ENCODE data around the gene GABRG3. TPM values are rescaled to one million over a fixed set of nuclear protein-coding genes. Genes with fewer than 3 reads are reported as not detected.

GABRG3 gene
- total and polyA plus RNA-seq, 2 of the 4 experiments (the other 2 are of a cell fraction): not detected

DNA sequence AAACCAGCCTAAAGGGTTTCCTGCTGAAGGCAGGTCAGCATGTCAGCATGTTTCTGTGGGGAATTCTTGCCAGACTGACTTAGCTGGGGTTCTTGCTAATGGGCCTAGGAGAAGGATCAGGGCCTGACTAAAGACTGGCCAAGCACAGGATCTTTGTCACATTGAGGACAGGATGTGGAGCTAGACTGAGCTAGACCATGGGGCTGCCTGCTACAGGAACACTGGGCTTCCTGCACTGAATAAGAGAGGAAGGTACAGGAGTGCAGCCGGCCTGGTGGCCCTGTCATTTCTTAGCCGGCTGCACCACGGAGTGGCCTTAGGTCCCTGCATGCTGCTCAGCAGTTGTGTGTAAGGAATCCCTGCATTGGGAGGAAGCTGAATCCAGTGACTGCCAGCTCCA is 68.2 kb downstream of the GABRG3 start:
- Histone ChIP-seq H3K27ac (ENCODE audit: insufficient read depth, low read length) (no peak overlapping the region), H3K27me3 (ENCODE audit: control insufficient read depth, insufficient read depth, low read length) (no peaks in the 10 kb centered on the region), H2BK5ac (ENCODE audit: low read depth, low read length, poor library complexity, severe bottlenecking) (no peak overlapping the region), H3K23ac (ENCODE audit: low read depth, low read length) (no peak overlapping the region), H3K56ac (ENCODE audit: extremely low read depth, insufficient read depth, low read length) (no peak overlapping the region), H3K4me2 (ENCODE audit: low read depth, low read length) (no peak overlapping the region), H3K9ac (ENCODE audit: low read depth, low read length) (no peak overlapping the region), H3K4me3 (ENCODE audit: insufficient read depth, low read depth, low read length) (no peak overlapping the region), H2BK15ac (ENCODE audit: low read depth, low read length) (no peak overlapping the region), H4K91ac (ENCODE audit: insufficient read depth, low read depth, low read length) (no peak overlapping the region), H3K4ac (ENCODE audit: low read depth, low read length) (no peak overlapping the region), H4K5ac (ENCODE audit: low read depth, low read length) (no peak overlapping the region), H3K36me3 (ENCODE audit: control insufficient read depth, insufficient read depth, low read length) (no peaks in the 10 kb centered on the region), H2AFZ (replicated peaks; ENCODE audit: low read length, poor library complexity) (no peak overlapping the region), H4K20me1 (ENCODE audit: insufficient read depth, low read length) (no peaks in the 10 kb centered on the region), H2AK5ac (ENCODE audit: low read depth, low read length) (no peak overlapping the region), H3K9me1 (ENCODE audit: insufficient read depth, low read length) (no peaks in the 10 kb centered on the region), H3K4me1 (ENCODE audit: control insufficient read depth, insufficient read depth, low read length) (no peaks in the 10 kb centered on the region), H3K79me1 (ENCODE audit: low read depth in 1 of 2, low read length in 2 of 2) (no peaks in the 10 kb centered on the region), H3K14ac (replicated peaks; ENCODE audit: low read depth, low read length) (no peak overlapping the region), H3K18ac (ENCODE audit: low read depth, low read length) (no peak overlapping the region), H2BK120ac (ENCODE audit: low read depth, low read length) (no peak overlapping the region), H2AK9ac (replicated peaks; ENCODE audit: low read depth, low read length, poor library complexity) (no peak overlapping the region), H2BK20ac (ENCODE audit: low read depth, low read length) (no peak overlapping the region), H4K8ac (ENCODE audit: low read depth in 2 of 2, low read length in 2 of 2) (no peak overlapping the region), H3K9me3 (ENCODE audit: control insufficient read depth, insufficient read depth, low read length) (peaks cover 25% of the 10 kb centered on the region)
- no CpG with 5 or more reads among the region's 3 CpGs for WGBS, 2 experiments (ENCODE audit: extremely low coverage in 2 of 2, insufficient read length in 1 of 2)
- TF ChIP-seq MAZ (IDR thresholded peaks at IDR 0.05; ENCODE audit: borderline replicate concordance, low read depth, low read length) (no peak), MAFK (IDR thresholded peaks at IDR 0.05; ENCODE audit: low read depth, low read length) (no peak), MXI1 (IDR thresholded peaks at IDR 0.05; ENCODE audit: borderline replicate concordance, low read depth, low read length) (no peak), POLR2A (IDR thresholded peaks at IDR 0.05; ENCODE audit: low read depth, low read length) (no peak), CHD1 (IDR thresholded peaks at IDR 0.05; ENCODE audit: low read depth, low read length) (no peak)
- TF ChIP-seq, protein P1, sequence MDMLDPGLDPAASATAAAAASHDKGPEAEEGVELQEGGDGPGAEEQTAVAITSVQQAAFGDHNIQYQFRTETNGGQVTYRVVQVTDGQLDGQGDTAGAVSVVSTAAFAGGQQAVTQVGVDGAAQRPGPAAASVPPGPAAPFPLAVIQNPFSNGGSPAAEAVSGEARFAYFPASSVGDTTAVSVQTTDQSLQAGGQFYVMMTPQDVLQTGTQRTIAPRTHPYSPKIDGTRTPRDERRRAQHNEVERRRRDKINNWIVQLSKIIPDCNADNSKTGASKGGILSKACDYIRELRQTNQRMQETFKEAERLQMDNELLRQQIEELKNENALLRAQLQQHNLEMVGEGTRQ (IDR thresholded peaks at IDR 0.05; ENCODE audit: low read depth, low read length): no peak
- dilution Hi-C loops (cut with HindIII; ENCODE audit: low sequenced_read_pairs, unreplicated experiment) (no loop called here), in situ Hi-C loops (cut with MboI; ENCODE audit: low sequenced_read_pairs) (no loop called here), intact Hi-C loops (cut with micrococcal nuclease) (no loop called here)
- no TSS peak for BruUV-seq (replicated peaks)
- no peak for ATAC-seq (ENCODE audit: low read depth)
- no peak for DNase-seq
- CTCF ChIA-PET: no interaction called here
- POLR2A ChIA-PET (ENCODE audit: unreplicated experiment): no interaction called here

Data from IMR-90 (cell line).